H9 (cell line): ENCODE data around the gene LTBP4. TPM values are rescaled to one million over a fixed set of nuclear protein-coding genes. Genes with fewer than 3 reads are reported as not detected.

Experiments
- DNase-seq: peaks from one replicate; pipeline ENCODE4 v3.0.0-alpha.2; 2017
- H2AFZ ChIP-seq: one replicate; pipeline ENCODE4 v1.6.1; 2013; ENCODE audit warnings: mild to moderate bottlenecking, low read length, control low read depth, moderate library complexity
- H2AK5ac ChIP-seq: 2 replicates; pipeline ENCODE4 v1.6.1; 2013; ENCODE audit warnings: low read length, control low read depth, mixed read lengths; ENCODE audit not compliant: insufficient read length
- H2BK120ac ChIP-seq: one replicate; pipeline ENCODE4 v1.6.1; 2013; ENCODE audit warnings: low read depth, mild to moderate bottlenecking, low read length, control low read depth, inconsistent platforms; ENCODE audit not compliant: poor library complexity, severe bottlenecking
- H2BK12ac ChIP-seq: 2 replicates; pipeline ENCODE4 v1.6.1; 2013; ENCODE audit warnings: low read length, control low read depth, mixed read lengths, low read depth; ENCODE audit not compliant: insufficient read length
- H2BK15ac ChIP-seq: 2 replicates; pipeline ENCODE4 v1.6.1; 2013; ENCODE audit warnings: low read depth, low read length, control low read depth
- H2BK20ac ChIP-seq: one replicate; pipeline ENCODE4 v1.6.1; 2013; ENCODE audit warnings: low read depth, mild to moderate bottlenecking, low read length, control low read depth, inconsistent platforms; ENCODE audit not compliant: poor library complexity, severe bottlenecking
- H2BK5ac ChIP-seq: 2 replicates; pipeline ENCODE4 v1.6.1; 2013; ENCODE audit warnings: low read length, control low read depth, mixed read lengths; ENCODE audit not compliant: insufficient read length
- H3K14ac ChIP-seq: 2 replicates; pipeline ENCODE4 v1.6.1; 2013; ENCODE audit warnings: low read length, control low read depth; ENCODE audit not compliant: insufficient read depth
- H3K18ac ChIP-seq: 2 replicates; pipeline ENCODE4 v1.6.1; 2013; ENCODE audit warnings: low read depth, mild to moderate bottlenecking, mixed read lengths, low read length, control low read depth; ENCODE audit not compliant: insufficient read length
- H3K23ac ChIP-seq: 2 replicates; pipeline ENCODE4 v1.6.1; 2013; ENCODE audit warnings: low read length, control low read depth, mixed read lengths, low read depth; ENCODE audit not compliant: insufficient read length
- H3K23me2 ChIP-seq: 2 replicates; pipeline ENCODE4 v1.6.1; 2013; ENCODE audit warnings: low read depth, mild to moderate bottlenecking, mixed read lengths, low read length, control low read depth; ENCODE audit not compliant: insufficient read length, poor library complexity, severe bottlenecking
- H3K27ac ChIP-seq: 2 replicates; pipeline ENCODE4 v1.5.1; 2013; ENCODE audit warnings: low read length, control low read depth, mixed read lengths, low read depth; ENCODE audit not compliant: insufficient read length
- H3K27me3 ChIP-seq: 2 replicates; pipeline ENCODE4 v1.6.1; 2013; ENCODE audit warnings: low read length, control low read depth, inconsistent platforms; ENCODE audit not compliant: insufficient read depth
- H3K4ac ChIP-seq: 2 replicates; pipeline ENCODE4 v1.6.1; 2013; ENCODE audit warnings: low read depth, mild to moderate bottlenecking, control low read depth, inconsistent platforms, low read length, moderate library complexity
- H3K4me1 ChIP-seq: 2 replicates; pipeline ENCODE4 v1.6.1; 2013; ENCODE audit warnings: low read length, control low read depth, inconsistent platforms; ENCODE audit not compliant: insufficient read depth
- H3K4me2 ChIP-seq: 2 replicates; pipeline ENCODE4 v1.6.1; 2013; ENCODE audit warnings: low read length, control low read depth, mixed read lengths; ENCODE audit not compliant: insufficient read length, insufficient read depth
- H3K56ac ChIP-seq: 2 replicates; pipeline ENCODE4 v1.6.1; 2013; ENCODE audit warnings: low read depth, mild to moderate bottlenecking, mixed read lengths, low read length, control low read depth; ENCODE audit not compliant: insufficient read length
- H3K79me1 ChIP-seq: 2 replicates; pipeline ENCODE4 v1.6.1; 2013; ENCODE audit warnings: low read depth, mild to moderate bottlenecking, moderate library complexity, low read length, control low read depth, inconsistent platforms; ENCODE audit not compliant: insufficient read depth, poor library complexity, severe bottlenecking
- H3K79me2 ChIP-seq: 2 replicates; pipeline ENCODE4 v1.6.1; 2013; ENCODE audit warnings: low read length, control low read depth, inconsistent platforms; ENCODE audit not compliant: insufficient read depth
- H3K9ac ChIP-seq: 2 replicates; pipeline ENCODE4 v1.6.1; 2013; ENCODE audit warnings: low read length, control low read depth, mixed read lengths; ENCODE audit not compliant: insufficient read length; ENCODE audit errors: extremely low read depth
- H3K9me3 ChIP-seq: one replicate; pipeline ENCODE4 v1.6.1; 2013; ENCODE audit warnings: low read depth, low read length, inconsistent platforms; ENCODE audit not compliant: control insufficient read depth
- H3T11ph ChIP-seq: one replicate; pipeline ENCODE4 v1.6.1; 2013; ENCODE audit warnings: mild to moderate bottlenecking, low read length, control low read depth, inconsistent platforms
- H4K20me1 ChIP-seq: one replicate; pipeline ENCODE4 v1.6.1; 2013; ENCODE audit not compliant: control insufficient read depth, insufficient read length, insufficient read depth
- H4K5ac ChIP-seq: 2 replicates; pipeline ENCODE4 v1.6.1; 2013; ENCODE audit warnings: low read depth, mild to moderate bottlenecking, mixed read lengths, low read length, control low read depth; ENCODE audit not compliant: insufficient read length
- H4K8ac ChIP-seq: replicated peaks from 2 replicates; pipeline ENCODE4 v1.6.1; 2013; ENCODE audit warnings: low read length, control low read depth, mixed read lengths, low read depth; ENCODE audit not compliant: insufficient read length
- H4K91ac ChIP-seq: 2 replicates; pipeline ENCODE4 v1.6.1; 2013; ENCODE audit warnings: low read depth, mild to moderate bottlenecking, moderate library complexity, mixed read lengths, low read length, control low read depth; ENCODE audit not compliant: insufficient read length
- H3K27ac Mint-ChIP-seq, 3 experiments: 2 replicates in 2 of 3; 3 replicates in 1 of 3; pipeline ENCODE4 v1.8.0; 2020 to 2021; ENCODE audit warnings: mixed read lengths in 3 of 3, mild to moderate bottlenecking in 1 of 3, moderate library complexity in 1 of 3
- H3K27me3 Mint-ChIP-seq: 2 replicates; pipeline ENCODE4 v1.8.0; 2021; ENCODE audit warnings: low read depth, mild to moderate bottlenecking, moderate library complexity, mixed read lengths
- H3K36me3 Mint-ChIP-seq, 3 experiments: 2 replicates in 2 of 3; 3 replicates in 1 of 3; pipeline ENCODE4 v1.8.0; 2020 to 2021; ENCODE audit warnings: low read depth in 3 of 3, mixed read lengths in 3 of 3; ENCODE audit not compliant: insufficient read depth in 1 of 3
- H3K4me1 Mint-ChIP-seq, 2 experiments: 2 replicates each; pipeline ENCODE4 v1.8.0; 2020; ENCODE audit warnings: mixed read lengths in 2 of 2
- H3K4me3 Mint-ChIP-seq, 2 experiments: 2 replicates in 1 of 2; 3 replicates in 1 of 2; pipeline ENCODE4 v1.8.0; 2020 to 2021; ENCODE audit warnings: mild to moderate bottlenecking in 2 of 2, mixed read lengths in 2 of 2, moderate library complexity in 1 of 2
- H3K9me3 Mint-ChIP-seq, 2 experiments: 2 replicates in 1 of 2; 3 replicates in 1 of 2; pipeline ENCODE4 v1.8.0; 2020; ENCODE audit warnings: mild to moderate bottlenecking in 2 of 2, mixed read lengths in 2 of 2, moderate library complexity in 1 of 2
- WGBS: extraction: QIAGEN DNeasy Blood & Tissue Kit; methylation state at CpG from one replicate; pipeline ENCODE4 v1.1.7; 2013; ENCODE audit warnings: missing lambda C conversion rate, low lambda C conversion rate, mixed read lengths; ENCODE audit not compliant: insufficient read length; ENCODE audit errors: extremely low coverage; 5-methylcytosine and 5-hydroxymethylcytosine counted together
- total RNA-seq: library from RNA; stranded (reverse); gene quantifications from 2 replicates; pipeline ENCODE4 v1.2.1, GENCODE V29; 2021
- TF ChIP-seq, protein P1 (sequence below): fragments of 200-600 bp; sonication (generic); conservative IDR thresholded peaks from 3 replicates; pipeline ENCODE4 v1.8.0; 2021; ENCODE audit warnings: antibody characterized with exemption, mild to moderate bottlenecking

Gene LTBP4
- total RNA-seq, 1 experiment from 2014 or later: 129 TPM

DNA sequence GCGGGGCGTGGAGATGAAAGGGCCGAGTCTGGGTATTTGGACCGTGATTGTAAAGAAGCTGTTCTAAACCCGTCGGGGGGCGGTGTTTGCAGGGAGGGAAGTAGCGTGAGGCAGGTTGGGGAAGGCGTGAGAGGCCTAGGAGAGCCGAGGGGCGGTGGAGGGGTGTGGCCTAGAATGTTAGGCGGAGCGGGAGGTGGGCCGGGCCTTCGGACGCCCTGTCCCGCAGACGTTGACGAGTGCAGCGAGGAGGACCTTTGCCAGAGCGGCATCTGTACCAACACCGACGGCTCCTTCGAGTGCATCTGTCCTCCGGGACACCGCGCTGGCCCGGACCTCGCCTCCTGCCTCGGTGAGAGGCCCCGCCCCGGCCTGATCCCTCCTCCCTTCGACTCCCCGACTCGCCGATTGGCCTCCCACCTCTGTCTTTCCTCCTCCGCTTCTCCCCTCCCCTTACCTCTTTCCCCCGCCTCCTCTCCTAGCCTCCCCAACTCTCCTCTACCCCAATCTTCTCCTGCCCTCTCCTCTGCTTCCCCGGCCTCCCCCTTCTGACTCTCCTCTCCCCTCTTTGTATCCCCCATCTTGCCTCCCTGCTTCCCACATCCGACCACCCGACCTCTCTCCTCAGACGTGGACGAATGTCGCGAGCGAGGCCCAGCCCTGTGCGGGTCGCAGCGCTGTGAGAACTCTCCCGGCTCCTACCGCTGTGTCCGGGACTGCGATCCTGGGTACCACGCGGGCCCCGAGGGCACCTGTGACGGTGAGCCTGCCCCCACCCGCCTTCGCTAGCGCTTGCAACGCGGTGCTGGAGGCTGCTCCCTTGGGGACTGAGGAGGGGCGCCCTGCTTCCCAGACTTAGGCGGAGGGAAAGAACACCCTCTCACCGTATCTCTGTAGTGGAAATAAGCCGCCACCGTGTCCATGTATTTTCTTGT lies 12.8 kb downstream of the LTBP4 start:
- Histone ChIP-seq H3K9ac (peak overlapping the region; percentile 50), H3K79me2 (no peaks in the 10 kb centered on the region), H2AK5ac (no peak overlapping the region), H3K27me3 (peaks cover 8% of the 10 kb centered on the region; the same call in 1 of the 2 replicates), H3K56ac (no peak overlapping the region), H4K5ac (no peak overlapping the region), H3K23ac (no peak overlapping the region), H4K91ac (no peak overlapping the region), H3K9me3 (no peaks in the 10 kb centered on the region), H2BK5ac (no peak overlapping the region), H3K4me1 (no peaks in the 10 kb centered on the region), H3K14ac (no peak overlapping the region), H2BK120ac (no peak overlapping the region), H3K4me2 (peak overlapping the region; percentile 79), H4K20me1 (peaks cover 4% of the 10 kb centered on the region), H2BK12ac (no peak overlapping the region), H3K23me2 (peaks cover 19% of the 10 kb centered on the region), H4K8ac (no peak overlapping the region), H3K27ac (no peak overlapping the region), H3T11ph (no peak overlapping the region), H2AFZ (no peak overlapping the region), H2BK15ac (no peak overlapping the region), H2BK20ac (no peak overlapping the region), H3K79me1 (no peaks in the 10 kb centered on the region), H3K18ac (peak overlapping the region; percentile 23), H3K4ac (no peak overlapping the region)
- H3K4me1 Mint-ChIP-seq: peaks cover 15 to 28% of the 10 kb centered on the region in 2 experiments
- H3K4me3 Mint-ChIP-seq: peak overlapping the region; percentile 89 to 96
- peak overlapping the region; percentile 96 to 98 (median 97); a peak in 6 of 7 replicates for H3K27ac Mint-ChIP-seq
- peak; percentile 92 for DNase-seq
- H3K9me3 Mint-ChIP-seq: no peaks in the 10 kb centered on the region; a peak in 1 of 5 replicates
- peaks cover 35% of the 10 kb centered on the region for H3K27me3 Mint-ChIP-seq
- peaks cover 9 to 42% (median 27%) of the 10 kb centered on the region in 3 experiments; a peak in 6 of 7 replicates for H3K36me3 Mint-ChIP-seq
- TF ChIP-seq, protein P1, sequence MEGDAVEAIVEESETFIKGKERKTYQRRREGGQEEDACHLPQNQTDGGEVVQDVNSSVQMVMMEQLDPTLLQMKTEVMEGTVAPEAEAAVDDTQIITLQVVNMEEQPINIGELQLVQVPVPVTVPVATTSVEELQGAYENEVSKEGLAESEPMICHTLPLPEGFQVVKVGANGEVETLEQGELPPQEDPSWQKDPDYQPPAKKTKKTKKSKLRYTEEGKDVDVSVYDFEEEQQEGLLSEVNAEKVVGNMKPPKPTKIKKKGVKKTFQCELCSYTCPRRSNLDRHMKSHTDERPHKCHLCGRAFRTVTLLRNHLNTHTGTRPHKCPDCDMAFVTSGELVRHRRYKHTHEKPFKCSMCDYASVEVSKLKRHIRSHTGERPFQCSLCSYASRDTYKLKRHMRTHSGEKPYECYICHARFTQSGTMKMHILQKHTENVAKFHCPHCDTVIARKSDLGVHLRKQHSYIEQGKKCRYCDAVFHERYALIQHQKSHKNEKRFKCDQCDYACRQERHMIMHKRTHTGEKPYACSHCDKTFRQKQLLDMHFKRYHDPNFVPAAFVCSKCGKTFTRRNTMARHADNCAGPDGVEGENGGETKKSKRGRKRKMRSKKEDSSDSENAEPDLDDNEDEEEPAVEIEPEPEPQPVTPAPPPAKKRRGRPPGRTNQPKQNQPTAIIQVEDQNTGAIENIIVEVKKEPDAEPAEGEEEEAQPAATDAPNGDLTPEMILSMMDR: no peak
- no CpG with 5 or more reads among the region's 67 CpGs for WGBS
